HL-60 (cell line): Measurements from ENCODE around the gene S1PR1.

Source experiments
- DNase-seq, 2 experiments: peaks; one replicate each; pipeline ENCODE4 v3.0.0-alpha.2; 2010 to 2020; ENCODE audit warnings: low read depth in 1 of 2, low spot score in 1 of 2
- H3K27ac ChIP-seq: fragments of 250-450 bp; sonication (Bioruptor Pico); replicated peaks from 2 replicates; pipeline ENCODE4 v1.5.1; 2020; ENCODE audit warnings: mild to moderate bottlenecking, moderate library complexity
- H3K27me3 ChIP-seq: fragments of 250-450 bp; sonication (Bioruptor Pico); 2 replicates; pipeline ENCODE4 v1.5.1; 2021; ENCODE audit warnings: mild to moderate bottlenecking, moderate library complexity; ENCODE audit not compliant: insufficient read depth, poor library complexity, severe bottlenecking
- H3K4me3 ChIP-seq: replicated peaks from 2 replicates; pipeline ENCODE4 v1.5.1; 2011; ENCODE audit warnings: mild to moderate bottlenecking, control low read depth, low read length; ENCODE audit not compliant: insufficient read depth
- CTCF ChIP-seq: IDR thresholded peaks from one replicate; pipeline ENCODE4 v1.5.1; 2011; ENCODE audit warnings: low read length, control low read depth, inconsistent platforms; ENCODE audit not compliant: insufficient read depth
- GABPA ChIP-seq: IDR thresholded peaks from 2 replicates; pipeline ENCODE4 v1.6.1; 2012; ENCODE audit warnings: low read depth
- POLR2AphosphoS5 ChIP-seq: IDR thresholded peaks from 2 replicates; pipeline ENCODE4 v1.6.1; 2012; ENCODE audit warnings: low read depth
- REST ChIP-seq: IDR thresholded peaks from 2 replicates; pipeline ENCODE4 v1.6.1; 2012; ENCODE audit warnings: low read depth; ENCODE audit not compliant: insufficient replicate concordance
- SPI1 ChIP-seq: IDR thresholded peaks from 2 replicates; pipeline ENCODE4 v1.6.1; 2012; ENCODE audit warnings: low read depth, mild to moderate bottlenecking, borderline replicate concordance

Gene S1PR1

GRCh38 chr1:101285922-101286570 lies 49.2 kb downstream of the S1PR1 start:
- Histone ChIP-seq H3K27ac (no peak overlapping the region), H3K4me3 (no peak overlapping the region), H3K27me3 (no peaks in the 10 kb centered on the region)
- TF ChIP-seq SPI1 (no peak), GABPA (no peak), REST (no peak), CTCF (no peak), POLR2AphosphoS5 (no peak)
- DNase-seq: no peak

GRCh38 chr1:101288491-101288944 lies 51.7 kb downstream of the S1PR1 start:
- Histone ChIP-seq H3K27me3 (no peaks in the 10 kb centered on the region), H3K4me3 (no peak overlapping the region), H3K27ac (no peak overlapping the region)
- peak; percentile 27 to 61 for DNase-seq
- TF ChIP-seq GABPA (no peak), CTCF (peak; percentile 97), POLR2AphosphoS5 (no peak)

- DNase-seq: no peak
- Histone ChIP-seq H3K4me3 (no peak overlapping the region), H3K27ac (no peak overlapping the region), H3K27me3 (no peaks in the 10 kb centered on the region)
- no peak for TF ChIP-seq GABPA
- TF ChIP-seq REST: no peak
- no peak for TF ChIP-seq CTCF
- no peak for TF ChIP-seq POLR2AphosphoS5
- TF ChIP-seq SPI1: no peak
Observed at GRCh38 chr1:101290119-101290921, 53.5 kb downstream of the S1PR1 start.
